ENCODE results near the gene MFSD1. TPM values are rescaled to one million over a fixed set of nuclear protein-coding genes. Genes with fewer than 3 reads are reported as not detected.

Gene MFSD1
- total RNA-seq, 1 experiment from 2014 or later = 50.7 TPM

DNA sequence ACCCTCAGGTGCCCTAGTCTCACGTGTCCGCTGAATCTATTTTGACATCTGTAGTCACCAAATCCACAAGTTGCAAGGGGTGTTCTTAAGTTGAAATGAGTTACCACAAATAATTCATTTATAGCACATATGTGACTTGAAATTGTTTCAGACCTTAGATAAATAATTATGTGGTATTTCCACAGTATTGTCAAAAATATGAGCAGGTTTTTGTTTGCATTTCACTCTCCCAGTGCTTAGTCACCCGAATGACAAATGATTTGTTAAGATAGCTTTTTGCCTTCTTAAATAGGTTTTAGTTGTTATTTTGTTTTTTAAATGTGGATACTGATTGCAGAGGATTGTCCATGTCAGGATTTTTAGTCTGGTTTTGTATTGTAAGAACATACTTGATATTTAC, 2.6 kb downstream of the MFSD1 start:
- DNase-seq (ENCODE audit: low read depth, low spot score) (no peak), ATAC-seq (no peak)
- Histone ChIP-seq H3K9me3 (ENCODE audit: control insufficient read depth, insufficient read depth, low read depth, low read length) (no peaks in the 10 kb centered on the region), H3K27me3 (ENCODE audit: control insufficient read depth, insufficient read depth, low read length) (no peaks in the 10 kb centered on the region), H3K36me3 (ENCODE audit: control insufficient read depth, insufficient read depth, low read length) (0 out of 2 replicates have a peak, but pooled peaks cover 4% of the 10 kb centered on the region), H3K4me1 (ENCODE audit: control insufficient read depth, insufficient read depth, low read length) (peaks cover 26% of the 10 kb centered on the region), H3K4me3 (ENCODE audit: low read depth in 2 of 2, low read length in 2 of 2) (no peak overlapping the region), H3K27ac (ENCODE audit: low read length) (no peak overlapping the region)
- intact Hi-C loops (cut with micrococcal nuclease; ENCODE audit: unreplicated experiment) = no loop called here
- in situ Hi-C loops (cut with HindIII; ENCODE audit: low pct_unique_long_range_greater_than_20kb, low sequenced_read_pairs) = no loop called here
- TF ChIP-seq, protein P1, sequence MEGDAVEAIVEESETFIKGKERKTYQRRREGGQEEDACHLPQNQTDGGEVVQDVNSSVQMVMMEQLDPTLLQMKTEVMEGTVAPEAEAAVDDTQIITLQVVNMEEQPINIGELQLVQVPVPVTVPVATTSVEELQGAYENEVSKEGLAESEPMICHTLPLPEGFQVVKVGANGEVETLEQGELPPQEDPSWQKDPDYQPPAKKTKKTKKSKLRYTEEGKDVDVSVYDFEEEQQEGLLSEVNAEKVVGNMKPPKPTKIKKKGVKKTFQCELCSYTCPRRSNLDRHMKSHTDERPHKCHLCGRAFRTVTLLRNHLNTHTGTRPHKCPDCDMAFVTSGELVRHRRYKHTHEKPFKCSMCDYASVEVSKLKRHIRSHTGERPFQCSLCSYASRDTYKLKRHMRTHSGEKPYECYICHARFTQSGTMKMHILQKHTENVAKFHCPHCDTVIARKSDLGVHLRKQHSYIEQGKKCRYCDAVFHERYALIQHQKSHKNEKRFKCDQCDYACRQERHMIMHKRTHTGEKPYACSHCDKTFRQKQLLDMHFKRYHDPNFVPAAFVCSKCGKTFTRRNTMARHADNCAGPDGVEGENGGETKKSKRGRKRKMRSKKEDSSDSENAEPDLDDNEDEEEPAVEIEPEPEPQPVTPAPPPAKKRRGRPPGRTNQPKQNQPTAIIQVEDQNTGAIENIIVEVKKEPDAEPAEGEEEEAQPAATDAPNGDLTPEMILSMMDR (IDR thresholded peaks at IDR 0.05) = no peak
- TF ChIP-seq TCF7L2 (IDR thresholded peaks at IDR 0.05; ENCODE audit: low read depth, low read length) (no peak), SIN3A (IDR thresholded peaks at IDR 0.05; ENCODE audit: borderline replicate concordance, insufficient read depth, low read depth, low read length) (no peak), POLR2AphosphoS5 (IDR thresholded peaks at IDR 0.05; ENCODE audit: low read depth, low read length) (no peak)
- TF ChIP-seq, protein P2, sequence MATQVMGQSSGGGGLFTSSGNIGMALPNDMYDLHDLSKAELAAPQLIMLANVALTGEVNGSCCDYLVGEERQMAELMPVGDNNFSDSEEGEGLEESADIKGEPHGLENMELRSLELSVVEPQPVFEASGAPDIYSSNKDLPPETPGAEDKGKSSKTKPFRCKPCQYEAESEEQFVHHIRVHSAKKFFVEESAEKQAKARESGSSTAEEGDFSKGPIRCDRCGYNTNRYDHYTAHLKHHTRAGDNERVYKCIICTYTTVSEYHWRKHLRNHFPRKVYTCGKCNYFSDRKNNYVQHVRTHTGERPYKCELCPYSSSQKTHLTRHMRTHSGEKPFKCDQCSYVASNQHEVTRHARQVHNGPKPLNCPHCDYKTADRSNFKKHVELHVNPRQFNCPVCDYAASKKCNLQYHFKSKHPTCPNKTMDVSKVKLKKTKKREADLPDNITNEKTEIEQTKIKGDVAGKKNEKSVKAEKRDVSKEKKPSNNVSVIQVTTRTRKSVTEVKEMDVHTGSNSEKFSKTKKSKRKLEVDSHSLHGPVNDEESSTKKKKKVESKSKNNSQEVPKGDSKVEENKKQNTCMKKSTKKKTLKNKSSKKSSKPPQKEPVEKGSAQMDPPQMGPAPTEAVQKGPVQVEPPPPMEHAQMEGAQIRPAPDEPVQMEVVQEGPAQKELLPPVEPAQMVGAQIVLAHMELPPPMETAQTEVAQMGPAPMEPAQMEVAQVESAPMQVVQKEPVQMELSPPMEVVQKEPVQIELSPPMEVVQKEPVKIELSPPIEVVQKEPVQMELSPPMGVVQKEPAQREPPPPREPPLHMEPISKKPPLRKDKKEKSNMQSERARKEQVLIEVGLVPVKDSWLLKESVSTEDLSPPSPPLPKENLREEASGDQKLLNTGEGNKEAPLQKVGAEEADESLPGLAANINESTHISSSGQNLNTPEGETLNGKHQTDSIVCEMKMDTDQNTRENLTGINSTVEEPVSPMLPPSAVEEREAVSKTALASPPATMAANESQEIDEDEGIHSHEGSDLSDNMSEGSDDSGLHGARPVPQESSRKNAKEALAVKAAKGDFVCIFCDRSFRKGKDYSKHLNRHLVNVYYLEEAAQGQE (IDR thresholded peaks at IDR 0.05; ENCODE audit: insufficient read depth in 1 of 2, low read depth in 2 of 2, low read length in 1 of 2) = no peak
- CTCF ChIA-PET = no interaction called here
- POLR2A ChIA-PET = no interaction called here
- no TSS peak for BruUV-seq (replicated peaks)

DNA sequence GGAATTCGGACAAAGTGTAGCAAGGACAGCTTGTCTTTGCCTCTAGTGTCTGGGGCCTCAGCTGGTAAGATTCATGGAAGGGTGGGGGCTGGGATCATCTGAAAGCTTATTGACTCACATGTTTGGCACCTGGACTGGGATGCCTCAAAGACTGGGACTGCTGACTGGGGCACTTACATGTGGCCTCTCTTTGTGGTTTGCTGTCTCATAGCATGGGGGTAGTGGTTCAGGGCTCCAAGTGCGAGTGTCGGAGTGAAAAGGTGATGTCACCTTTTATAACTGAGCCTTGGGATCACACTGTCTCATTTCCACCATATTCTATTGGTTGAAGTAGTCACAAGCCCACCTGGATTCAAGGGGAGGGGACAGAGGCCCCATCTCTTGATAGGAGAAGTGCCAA, 6.8 kb downstream of the MFSD1 start:
- no peaks in the 10 kb centered on the region for H3K9me3 ChIP-seq (ENCODE audit: control insufficient read depth, insufficient read depth, low read depth, low read length)
- peaks cover 8% of the 10 kb centered on the region; the same call in 1 of the 2 replicates for H3K4me1 ChIP-seq (ENCODE audit: control insufficient read depth, insufficient read depth, low read length)
- BruUV-seq (replicated peaks) = no TSS peak
- no peak for ATAC-seq
- H3K27me3 ChIP-seq (ENCODE audit: control insufficient read depth, insufficient read depth, low read length) = no peaks in the 10 kb centered on the region
- DNase-seq (ENCODE audit: low read depth, low spot score) = no peak
- ChIA-PET POLR2A (no interaction called here), CTCF (no interaction called here)
- no peak overlapping the region for H3K27ac ChIP-seq (ENCODE audit: low read length)
- in situ Hi-C loops (cut with HindIII; ENCODE audit: low pct_unique_long_range_greater_than_20kb, low sequenced_read_pairs) = no loop called here
- 0 out of 2 replicates have a peak, but pooled peaks cover 4% of the 10 kb centered on the region for H3K36me3 ChIP-seq (ENCODE audit: control insufficient read depth, insufficient read depth, low read length)
- TF ChIP-seq POLR2AphosphoS5 (IDR thresholded peaks at IDR 0.05; ENCODE audit: low read depth, low read length) (no peak), SIN3A (IDR thresholded peaks at IDR 0.05; ENCODE audit: borderline replicate concordance, insufficient read depth, low read depth, low read length) (no peak), TCF7L2 (IDR thresholded peaks at IDR 0.05; ENCODE audit: low read depth, low read length) (no peak)
- TF ChIP-seq, protein P1 (IDR thresholded peaks at IDR 0.05) = no peak
- TF ChIP-seq, protein P2 (IDR thresholded peaks at IDR 0.05; ENCODE audit: insufficient read depth in 1 of 2, low read depth in 2 of 2, low read length in 1 of 2) = no peak
- intact Hi-C loops (cut with micrococcal nuclease; ENCODE audit: unreplicated experiment) = no loop called here
- H3K4me3 ChIP-seq (ENCODE audit: low read depth in 2 of 2, low read length in 2 of 2) = no peak overlapping the region

Measured in Panc1 (cell line).